ENCODE data around the gene PTPRN2. TPM values are rescaled to one million over a fixed set of nuclear protein-coding genes. Genes with fewer than 3 reads are reported as not detected.

The PTPRN2 gene
- total RNA-seq, 1 experiment from 2014 or later, result 2.1 TPM

GRCh38 chr7:158479664-158480025, 108.0 kb downstream of the PTPRN2 start:
- intact Hi-C loops (cut with micrococcal nuclease), result no loop called here
- ChIA-PET RAD21 (ENCODE audit: low non-redundant PET in 1 of 2, low total read pairs in 2 of 2, uncharacterized antibody in 2 of 2, unreplicated experiment in 2 of 2) (no interaction called here), POLR2A (no interaction called here), CTCF (no interaction called here)
- Histone ChIP-seq H3K4me3 (replicated peaks in 1 of 2; ENCODE audit: low read depth in 1 of 2, low read length in 2 of 2) (no peak overlapping the region), H3K4me1 (ENCODE audit: control insufficient read depth in 1 of 2, insufficient read depth in 2 of 2, low read length in 2 of 2) (no peaks in the 10 kb centered on the region), H3K9ac (ENCODE audit: low read length) (no peak overlapping the region), H3K4me2 (ENCODE audit: low read length) (no peak overlapping the region), H3K36me3 (ENCODE audit: control insufficient read depth in 1 of 2, insufficient read depth in 2 of 2, low read length in 2 of 2) (no peaks in the 10 kb centered on the region), H2AFZ (ENCODE audit: low read depth, low read length, poor library complexity, severe bottlenecking) (no peak overlapping the region), H3K9me2 (ENCODE audit: insufficient read depth) (no peaks in the 10 kb centered on the region), H3K9me3 (ENCODE audit: control insufficient read depth in 1 of 2, insufficient read depth in 1 of 2, low read depth in 1 of 2, low read length in 2 of 2) (no peaks in the 10 kb centered on the region), H3K79me2 (ENCODE audit: insufficient read depth, low read length) (no peaks in the 10 kb centered on the region), H3K27ac (ENCODE audit: low read depth, low read length) (no peak overlapping the region), H4K20me1 (ENCODE audit: insufficient read depth) (no peaks in the 10 kb centered on the region), H3K27me3 (ENCODE audit: insufficient read depth, low read length) (no peaks in the 10 kb centered on the region)
- no peak for ATAC-seq
- no peak for DNase-seq (ENCODE audit: low read depth, low spot score)
- TF ChIP-seq EGR1 (IDR thresholded peaks at IDR 0.05; ENCODE audit: low read depth) (no peak), ATF3 (IDR thresholded peaks at IDR 0.05) (no peak), SIN3A (IDR thresholded peaks at IDR 0.05; ENCODE audit: low read depth) (no peak), FOSL1 (IDR thresholded peaks at IDR 0.05; ENCODE audit: low read depth) (no peak), CEBPB (IDR thresholded peaks at IDR 0.05; ENCODE audit: low read depth) (no peak), TCF7L2 (IDR thresholded peaks at IDR 0.05; ENCODE audit: borderline replicate concordance, extremely low read depth, insufficient read depth, insufficient read length) (no peak), JUND (IDR thresholded peaks at IDR 0.05) (no peak), ZBTB33 (IDR thresholded peaks at IDR 0.05; ENCODE audit: extremely low read depth, insufficient replicate concordance, low read length) (no peak), POLR2AphosphoS5 (IDR thresholded peaks at IDR 0.05; ENCODE audit: low read depth, low read length) (no peak), EZH2phosphoT487 (IDR thresholded peaks at IDR 0.05; ENCODE audit: borderline replicate concordance) (no peak), REST (IDR thresholded peaks at IDR 0.05; ENCODE audit: low read depth) (no peak), MAX (IDR thresholded peaks at IDR 0.05) (no peak), ZFX (IDR thresholded peaks at IDR 0.05) (no peak), SRF (IDR thresholded peaks at IDR 0.05; ENCODE audit: low read depth) (no peak), CBX3 (IDR thresholded peaks at IDR 0.05; ENCODE audit: low read depth) (no peak)
- no TSS peak for BruUV-seq (replicated peaks)
